HepG2 (cell line): ENCODE measurements around the gene NME1. TPM values are rescaled to one million over a fixed set of nuclear protein-coding genes. Genes with fewer than 3 reads are reported as not detected.

Experiments used
- ATAC-seq: fragments of 200-7000 bp; cut with Tn5 transposase; 3 replicates; pipeline ENCODE4 v1.9.1; 2020; ENCODE audit warnings: mild to moderate bottlenecking, moderate library complexity
- BruUV-seq: library from RNA; stranded (reverse); fragments of 400-500 nt; replicated peaks from 2 replicates; lab custom pipeline; 2021; lab: Mats Ljungman, UMichigan
- CTCF ChIA-PET: fragments of 300-600 bp; formaldehyde crosslinking; extraction: SDS; loops from one replicate; lab custom pipeline; 2021; ENCODE audit warnings: low total read pairs, inconsistent platforms, low intra/inter-chr PET ratio; lab: Yijun Ruan, JAX
- POLR2A ChIA-PET: fragments of 350-600 bp; sonication (Branson Sonifier 250); formaldehyde crosslinking; loops from one replicate; lab custom pipeline; 2020; ENCODE audit warnings: antibody characterized with exemption, inconsistent platforms; lab: Yijun Ruan, JAX
- DNase-seq: peaks from one replicate; pipeline ENCODE4 v3.0.0-alpha.2; 2015; ENCODE audit warnings: low spot score
- FAIRE-seq: peaks from 3 replicates; lab custom pipeline; 2011; peaks lifted over from hg19 to GRCh38; lab: Jason Lieb, UNC
- H2AFZ ChIP-seq: one replicate; pipeline ENCODE4 v1.6.1; 2011; ENCODE audit warnings: low read length, inconsistent platforms
- H3K27ac ChIP-seq: fragments of 300-600 bp; 3 replicates; pipeline ENCODE4 v1.8.0; 2011; ENCODE audit warnings: mixed run types, mild to moderate bottlenecking, mixed read lengths, low read length, inconsistent platforms; ENCODE audit not compliant: insufficient read depth; ENCODE audit errors: extremely low read length
- H3K27me3 ChIP-seq, 2 experiments: fragments of 200-600 bp in 1 of 2; 2 replicates in 1 of 2; 3 replicates in 1 of 2; pipeline versions ENCODE4 v1.6.0 to v1.8.0; 2011; ENCODE audit warnings: low read length in 2 of 2, mild to moderate bottlenecking in 2 of 2, moderate library complexity in 2 of 2, inconsistent platforms in 1 of 2; ENCODE audit not compliant: insufficient read depth in 2 of 2, control insufficient read depth in 1 of 2
- H3K36me3 ChIP-seq, 2 experiments: fragments of 200-600 bp in 1 of 2; replicated peaks in 1 of 2; 2 replicates in 1 of 2; 3 replicates in 1 of 2; pipeline versions ENCODE4 v1.5.1 to v1.8.0; 2011; ENCODE audit warnings: low read length in 2 of 2, inconsistent platforms in 1 of 2; ENCODE audit not compliant: insufficient read depth in 2 of 2, control insufficient read depth in 1 of 2
- H3K4me1 ChIP-seq: 2 replicates; pipeline ENCODE4 v1.5.1; 2012; ENCODE audit warnings: low read length, inconsistent platforms; ENCODE audit not compliant: insufficient read depth
- H3K4me2 ChIP-seq: 2 replicates; pipeline ENCODE4 v1.6.0; 2011; ENCODE audit warnings: low read depth, low read length, inconsistent platforms
- H3K4me3 ChIP-seq, 3 experiments: fragments of 200-600 bp in 1 of 3; sonication (generic), shearing (Covaris generic) in 1 of 3; replicated peaks in 1 of 3; 2 replicates each; pipeline ENCODE4 v1.5.1; 2011 to 2016; ENCODE audit warnings: low read length in 3 of 3, inconsistent platforms in 2 of 3, low read depth in 2 of 3, mild to moderate bottlenecking in 2 of 3, control low read depth in 1 of 3, mixed read lengths in 1 of 3; ENCODE audit not compliant: insufficient read depth in 1 of 3
- H3K79me2 ChIP-seq: one replicate; pipeline ENCODE4 v1.6.1; 2011; ENCODE audit warnings: low read length, inconsistent platforms; ENCODE audit not compliant: insufficient read depth
- H3K9ac ChIP-seq: 2 replicates; pipeline ENCODE4 v1.6.0; 2011; ENCODE audit warnings: mild to moderate bottlenecking, low read depth, low read length, inconsistent platforms; ENCODE audit not compliant: insufficient read depth
- H3K9me3 ChIP-seq: 2 replicates; pipeline ENCODE4 v1.5.1; 2012; ENCODE audit warnings: mild to moderate bottlenecking, low read length
- H4K20me1 ChIP-seq: 2 replicates; pipeline ENCODE4 v1.6.0; 2011; ENCODE audit warnings: inconsistent platforms, mild to moderate bottlenecking, low read length, moderate library complexity; ENCODE audit not compliant: insufficient read depth
- KDM5B ChIP-seq: sonication (generic); formaldehyde crosslinking; IDR thresholded peaks from 2 replicates; pipeline ENCODE4 v1.4.0; 2020; ENCODE audit warnings: missing genetic modification reagents, mild to moderate bottlenecking, borderline replicate concordance
- POLR2A ChIP-seq, 2 experiments: IDR thresholded peaks; 2 replicates each; pipeline ENCODE4 v1.6.1; 2011; ENCODE audit warnings: low read depth in 2 of 2, low read length in 2 of 2, mild to moderate bottlenecking in 1 of 2, moderate library complexity in 1 of 2; ENCODE audit not compliant: insufficient read depth in 1 of 2
- ZGPAT ChIP-seq: IDR thresholded peaks from 2 replicates; pipeline ENCODE4 v1.6.1; 2016; ENCODE audit warnings: mild to moderate bottlenecking
- ZNF768 ChIP-seq: sonication (generic); formaldehyde crosslinking; IDR thresholded peaks from 2 replicates; pipeline ENCODE4 v1.4.0; 2020; ENCODE audit warnings: missing genetic modification reagents
- WGBS: methylation state at CpG from one replicate; pipeline ENCODE4 v1.1.6; 2017; ENCODE audit warnings: low lambda C conversion rate; 5-methylcytosine and 5-hydroxymethylcytosine counted together
- in situ Hi-C: cut with HindIII; loops from 2 replicates; pipeline ENCODE4 v1.10.0; 2017; ENCODE audit warnings: low pct_unique_long_range_greater_than_20kb; ENCODE audit not compliant: extremely low pct_ligation_motif_present
- intact Hi-C: fragments of 100-400 bp; cut with micrococcal nuclease; formaldehyde crosslinking; loops from one replicate; pipeline ENCODE4 v1.10.0; 2022; ENCODE audit not compliant: unreplicated experiment
- polyA plus RNA-seq, 8 experiments: library from polyadenylated mRNA; depleted of rRNA in 3 of 8; stranded (reverse) in 7 of 8; unstranded in 1 of 8; fragments of >200 nt; fragmentation: Illumina TruSeq in 4 of 8; extraction: Trizol in 4 of 8; gene quantifications; 2 replicates each; pipeline versions ENCODE4 v1.2.1 to v1.2.3, GENCODE V29; 2011 to 2016; ENCODE audit warnings: low read depth in 4 of 8, missing spikeins in 1 of 8, mixed read lengths in 1 of 8; ENCODE audit not compliant: insufficient read depth in 1 of 8
- total RNA-seq, 5 experiments: library from RNA; depleted of rRNA; stranded (reverse); fragments of >200 nt; fragmentation: Illumina TruSeq; extraction: Trizol; gene quantifications; 2 replicates each; pipeline ENCODE4 v1.2.3, GENCODE V29; 2016; ENCODE audit warnings: low read depth in 1 of 5
- TF ChIP-seq, protein P1 (sequence below): IDR thresholded peaks from 2 replicates; pipeline ENCODE4 v1.6.1; 2012; ENCODE audit warnings: inconsistent platforms

Gene NME1
- total and polyA plus RNA-seq, 2 of the 13 experiments (the other 11 are each of a cell fraction or from before 2014, with no cell fraction given): 295 to 516 TPM

- H4K20me1 ChIP-seq: no peaks in the 10 kb centered on the region
- H3K4me3 ChIP-seq: no peak overlapping the region
- CTCF ChIA-PET: no interaction called here
- H3K79me2 ChIP-seq: no peaks in the 10 kb centered on the region
- POLR2A ChIA-PET: no interaction called here
- no peak overlapping the region for H2AFZ ChIP-seq
- BruUV-seq: no TSS peak
- H3K4me1 ChIP-seq: no peaks in the 10 kb centered on the region
- ATAC-seq (no peak), DNase-seq (no peak), FAIRE-seq (no peak)
- H3K27me3 ChIP-seq: no peaks in the 10 kb centered on the region
- in situ Hi-C loops (no loop called here), intact Hi-C loops (no loop called here)
- peaks cover 26 to 83% of the 10 kb centered on the region in 2 experiments for H3K36me3 ChIP-seq
- no peaks in the 10 kb centered on the region for H3K9me3 ChIP-seq
- H3K9ac ChIP-seq: no peak overlapping the region
- H3K27ac ChIP-seq: no peak overlapping the region
- 98% methylated on average over 6 of the region's 6 CpGs for WGBS
- H3K4me2 ChIP-seq: no peak overlapping the region
- TF ChIP-seq, protein P1, sequence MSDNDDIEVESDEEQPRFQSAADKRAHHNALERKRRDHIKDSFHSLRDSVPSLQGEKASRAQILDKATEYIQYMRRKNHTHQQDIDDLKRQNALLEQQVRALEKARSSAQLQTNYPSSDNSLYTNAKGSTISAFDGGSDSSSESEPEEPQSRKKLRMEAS: no peak
These were observed 46.9 kb downstream of the NME1 start for GRCh38 chr17:51200295-51200694.

GRCh38 chr17:51200846-51201245, 47.5 kb downstream of the NME1 start:
- TF ChIP-seq KDM5B (CRISPR knock-in tag) (no peak), ZNF768 (CRISPR knock-in tag) (no peak), POLR2A (IDR thresholded peaks at IDR 0.05; ENCODE audit: insufficient read depth in 1 of 2, low read depth in 2 of 2, low read length in 2 of 2) (no peak), ZGPAT (CRISPR knock-in tag) (no peak)
- no peaks in the 10 kb centered on the region for H3K9me3 ChIP-seq
- H2AFZ ChIP-seq: no peak overlapping the region
- no peak for FAIRE-seq
- intact Hi-C loops: no loop called here
- H3K36me3 ChIP-seq: peaks cover 28 to 83% of the 10 kb centered on the region in 2 experiments
- no peaks in the 10 kb centered on the region for H3K4me1 ChIP-seq
- no peak for ATAC-seq
- no peak overlapping the region for H3K9ac ChIP-seq
- H3K79me2 ChIP-seq: no peaks in the 10 kb centered on the region
- in situ Hi-C loops: no loop called here
- CTCF ChIA-PET: no interaction called here
- no TSS peak for BruUV-seq
- POLR2A ChIA-PET: no interaction called here
- H3K4me3 ChIP-seq: no peak overlapping the region
- no peak for DNase-seq
- H3K4me2 ChIP-seq: no peak overlapping the region
- no peaks in the 10 kb centered on the region for H3K27me3 ChIP-seq
- no peak overlapping the region for H3K27ac ChIP-seq
- no peaks in the 10 kb centered on the region for H4K20me1 ChIP-seq
- WGBS: 99% methylated on average over 2 of the region's 2 CpGs
